Fibroblast of pulmonary artery (primary cell): ENCODE data around the gene CRYGN.

Experiments
- DNase-seq: peaks from one replicate; pipeline ENCODE4 v3.0.0-alpha.2; 2010; ENCODE audit warnings: low read depth
- H3K4me3 ChIP-seq: replicated peaks from 2 replicates; pipeline ENCODE4 v1.5.1; 2011; ENCODE audit warnings: low read depth, mild to moderate bottlenecking, control low read depth, low read length, moderate library complexity
- TF ChIP-seq, protein P1 (sequence below): IDR thresholded peaks from 2 replicates; pipeline ENCODE4 v1.5.1; 2011; ENCODE audit warnings: mild to moderate bottlenecking, control low read depth, low read length, inconsistent platforms; ENCODE audit errors: missing control alignments

CRYGN gene

DNA sequence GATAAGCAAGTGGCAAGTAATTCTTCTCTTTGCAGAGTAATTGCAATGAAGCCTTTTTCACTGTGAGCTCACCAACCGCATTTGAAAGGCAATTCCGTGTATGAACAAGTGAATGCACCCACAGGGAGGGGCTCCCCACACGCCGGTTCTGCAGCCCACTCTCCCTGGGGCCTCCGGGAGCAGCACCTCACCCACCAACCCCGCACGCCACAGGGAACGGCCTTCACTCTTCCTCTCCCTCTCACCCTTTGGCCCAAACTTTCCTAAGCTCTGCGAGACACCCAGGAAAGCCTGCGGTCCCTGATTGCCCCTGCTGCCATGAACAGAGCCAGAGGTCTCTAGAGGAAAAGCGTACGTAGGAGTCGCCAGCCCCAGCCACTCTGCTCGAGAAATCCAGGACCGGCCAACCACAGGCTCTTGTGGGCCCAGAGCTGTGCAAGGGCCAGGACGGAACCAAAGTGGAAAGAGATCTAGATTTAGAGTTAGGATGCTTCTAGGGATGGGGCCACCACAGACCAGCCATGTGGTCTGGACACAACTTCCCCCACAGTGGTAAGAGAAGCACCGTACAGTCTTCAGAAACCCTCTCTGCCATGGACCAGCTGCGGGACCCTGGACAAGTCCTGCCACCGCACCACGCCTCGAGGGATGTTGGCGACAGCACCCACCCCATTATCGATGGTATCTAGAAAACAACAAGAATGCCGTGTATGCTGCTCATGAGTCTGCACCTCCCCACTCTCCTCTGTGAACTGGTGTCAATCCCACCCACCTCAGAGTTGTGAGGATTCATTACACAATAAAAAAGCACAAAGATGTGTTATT lies 33.7 kb downstream of the CRYGN start:
- no peak overlapping the region for H3K4me3 ChIP-seq
- no peak for DNase-seq
- TF ChIP-seq, protein P1, sequence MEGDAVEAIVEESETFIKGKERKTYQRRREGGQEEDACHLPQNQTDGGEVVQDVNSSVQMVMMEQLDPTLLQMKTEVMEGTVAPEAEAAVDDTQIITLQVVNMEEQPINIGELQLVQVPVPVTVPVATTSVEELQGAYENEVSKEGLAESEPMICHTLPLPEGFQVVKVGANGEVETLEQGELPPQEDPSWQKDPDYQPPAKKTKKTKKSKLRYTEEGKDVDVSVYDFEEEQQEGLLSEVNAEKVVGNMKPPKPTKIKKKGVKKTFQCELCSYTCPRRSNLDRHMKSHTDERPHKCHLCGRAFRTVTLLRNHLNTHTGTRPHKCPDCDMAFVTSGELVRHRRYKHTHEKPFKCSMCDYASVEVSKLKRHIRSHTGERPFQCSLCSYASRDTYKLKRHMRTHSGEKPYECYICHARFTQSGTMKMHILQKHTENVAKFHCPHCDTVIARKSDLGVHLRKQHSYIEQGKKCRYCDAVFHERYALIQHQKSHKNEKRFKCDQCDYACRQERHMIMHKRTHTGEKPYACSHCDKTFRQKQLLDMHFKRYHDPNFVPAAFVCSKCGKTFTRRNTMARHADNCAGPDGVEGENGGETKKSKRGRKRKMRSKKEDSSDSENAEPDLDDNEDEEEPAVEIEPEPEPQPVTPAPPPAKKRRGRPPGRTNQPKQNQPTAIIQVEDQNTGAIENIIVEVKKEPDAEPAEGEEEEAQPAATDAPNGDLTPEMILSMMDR: no peak

DNA sequence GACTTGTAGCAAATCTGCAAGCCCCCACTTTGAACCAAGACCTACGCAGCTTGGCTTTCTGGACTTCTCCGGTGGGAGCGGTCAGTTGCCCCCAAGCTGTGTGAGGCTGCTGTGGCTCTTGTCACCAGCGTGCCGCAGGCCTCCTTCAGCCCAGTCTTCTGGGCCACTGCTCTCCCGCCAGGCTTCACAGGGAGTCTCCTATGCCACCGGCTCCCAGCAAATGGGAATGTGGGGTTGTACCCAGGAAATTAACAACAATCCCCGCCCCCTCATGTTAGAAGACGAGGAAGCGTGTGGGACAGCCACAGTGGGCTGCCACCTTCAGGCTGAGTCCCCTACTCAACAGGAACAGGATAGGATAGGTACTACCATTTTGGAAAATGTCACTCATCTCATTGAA lies 34.4 kb downstream of the CRYGN start:
- TF ChIP-seq, protein P1: no peak
- H3K4me3 ChIP-seq: no peak overlapping the region
- DNase-seq: no peak

DNA sequence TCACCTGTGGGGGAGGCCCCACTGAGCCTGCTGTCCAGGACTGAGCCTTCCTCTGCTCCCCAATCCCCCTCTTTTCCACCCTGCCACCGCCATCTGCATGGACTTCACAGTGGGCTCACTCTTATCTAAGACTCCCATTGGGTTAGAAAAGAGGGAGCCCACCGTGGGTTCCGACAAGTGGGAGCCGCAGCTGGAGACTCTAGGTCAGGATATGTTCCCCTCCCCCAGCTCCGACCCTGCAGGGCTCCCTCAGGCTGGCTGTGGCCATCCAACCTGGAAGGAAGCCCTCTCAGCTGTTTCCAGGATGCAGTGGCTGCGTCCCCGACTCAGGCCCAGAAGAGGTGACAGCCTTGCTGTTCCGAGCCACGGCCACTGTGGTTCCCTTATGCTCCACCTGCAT lies 34.9 kb downstream of the CRYGN start:
- TF ChIP-seq, protein P1: no peak
- H3K4me3 ChIP-seq: no peak overlapping the region
- DNase-seq: no peak

DNA sequence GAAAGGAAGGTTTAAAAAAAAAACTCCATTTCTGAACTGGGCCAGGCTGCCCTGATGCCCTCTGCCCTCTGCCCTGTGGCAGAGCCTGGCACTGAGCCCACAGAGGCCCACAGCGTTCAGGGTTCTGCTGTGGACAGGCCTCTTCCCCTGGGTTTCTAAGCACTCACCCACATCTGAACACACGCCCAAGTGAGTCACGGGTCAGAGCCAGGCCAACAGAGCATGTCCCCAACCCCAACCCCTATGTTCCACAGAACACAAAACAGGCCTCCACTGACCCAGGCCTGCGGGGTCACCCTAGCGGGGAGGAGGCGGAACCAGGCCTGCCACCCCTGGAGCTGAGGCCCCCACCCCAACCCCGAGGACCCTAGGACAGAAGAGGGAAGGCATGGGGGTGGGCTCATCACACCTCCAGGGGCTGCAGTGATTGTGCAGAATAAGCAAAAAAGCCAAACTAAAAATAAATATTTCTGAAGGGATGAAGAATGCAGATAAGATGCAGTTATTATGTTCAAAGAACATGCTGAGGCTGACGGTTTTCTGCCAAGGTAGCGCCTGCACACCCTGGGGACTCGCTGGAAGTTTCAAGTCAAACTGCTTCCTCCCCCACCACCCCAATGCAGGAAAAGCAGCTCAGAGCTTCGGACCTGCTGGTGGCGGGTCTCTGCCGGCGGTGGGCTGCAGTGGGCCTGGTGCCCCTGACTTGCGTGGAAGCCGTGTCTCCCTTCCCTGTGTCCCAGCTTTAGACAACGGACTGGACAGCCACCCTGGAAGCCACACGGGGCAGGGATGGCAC lies 35.5 kb downstream of the CRYGN start:
- H3K4me3 ChIP-seq: no peak overlapping the region
- TF ChIP-seq, protein P1: no peak
- no peak for DNase-seq

DNA sequence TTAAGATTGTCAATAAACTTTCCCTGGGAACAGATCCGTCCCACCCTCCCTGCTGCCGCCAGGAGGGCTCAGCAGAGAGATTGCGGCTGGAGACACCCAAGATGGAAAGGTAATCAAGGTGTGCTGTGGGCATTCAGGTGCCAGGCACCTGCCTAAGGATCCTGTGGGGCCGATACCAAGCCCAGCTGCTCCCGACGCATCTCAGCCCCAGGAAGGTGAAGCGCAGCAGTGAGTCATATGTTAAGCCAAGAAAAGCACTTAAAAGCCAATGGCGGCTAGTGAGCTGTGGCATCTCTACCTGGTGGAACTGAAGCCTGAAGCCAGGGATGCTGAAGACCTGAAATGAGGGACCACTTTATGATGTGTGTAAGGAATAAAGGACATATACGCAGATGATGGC lies 36.2 kb downstream of the CRYGN start:
- no peak for DNase-seq
- TF ChIP-seq, protein P1: no peak
- no peak overlapping the region for H3K4me3 ChIP-seq

DNA sequence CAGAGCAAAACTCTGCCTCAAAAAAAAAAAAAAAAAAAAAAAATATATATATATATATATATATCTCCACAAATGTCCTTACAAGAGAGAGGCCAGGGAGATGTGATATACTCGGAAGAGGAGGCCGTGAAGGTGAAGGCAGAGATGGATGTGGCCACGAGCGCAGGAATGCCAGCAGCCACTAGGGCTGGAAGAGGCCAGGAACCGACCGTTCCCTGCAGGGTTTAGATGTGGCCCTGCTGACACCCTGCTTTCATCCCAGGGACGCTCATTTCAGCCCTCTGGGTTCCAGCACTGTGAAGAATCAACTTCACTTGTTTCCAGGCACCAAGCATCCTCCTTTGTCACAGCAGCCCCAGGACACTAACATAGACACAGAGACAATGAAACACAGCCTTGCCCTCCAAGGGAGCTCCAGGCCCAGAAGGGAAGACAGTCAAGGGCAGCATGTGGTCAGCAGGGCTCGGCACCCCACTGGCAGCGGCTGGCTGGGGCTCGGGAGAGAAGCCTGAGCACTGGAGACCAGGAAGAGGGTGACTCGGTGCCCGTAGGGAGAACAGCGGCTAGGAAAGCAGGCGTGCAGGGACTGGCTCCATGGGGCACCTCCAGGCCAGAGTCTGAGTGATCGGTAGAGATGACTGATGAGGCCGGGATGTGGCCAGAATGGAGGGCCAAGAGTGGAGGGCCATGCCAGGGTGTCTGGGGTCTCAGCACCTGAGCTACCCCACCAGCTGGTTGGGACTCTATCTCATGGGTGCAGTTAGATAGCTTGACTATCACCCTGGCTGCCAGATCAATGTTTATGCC lies 37.7 kb downstream of the CRYGN start:
- H3K4me3 ChIP-seq: no peak overlapping the region
- DNase-seq: no peak
- TF ChIP-seq, protein P1: no peak
